SH-SY5Y (cell line): Measurements from ENCODE around the gene TES.

ENCODE experiments used
- GATA2 ChIP-seq: IDR thresholded peaks from 2 replicates; pipeline ENCODE4 v1.6.1; 2011; ENCODE audit warnings: mild to moderate bottlenecking, low read depth, low read length
- GATA3 ChIP-seq: IDR thresholded peaks from 2 replicates; pipeline ENCODE4 v1.6.1; 2011; ENCODE audit warnings: low read depth, mild to moderate bottlenecking, low read length, moderate library complexity

GRCh38 chr7:116293633-116294032, 83.3 kb downstream of the TES start:
- no peak for TF ChIP-seq GATA3
- no peak for TF ChIP-seq GATA2
